ENCODE data around the gene TIGD4. TPM values are rescaled to one million over a fixed set of nuclear protein-coding genes. Genes with fewer than 3 reads are reported as not detected.

TIGD4 gene
- total RNA-seq, 1 experiment from 2014 or later, result 1.9 TPM

- TF ChIP-seq, protein P1, sequence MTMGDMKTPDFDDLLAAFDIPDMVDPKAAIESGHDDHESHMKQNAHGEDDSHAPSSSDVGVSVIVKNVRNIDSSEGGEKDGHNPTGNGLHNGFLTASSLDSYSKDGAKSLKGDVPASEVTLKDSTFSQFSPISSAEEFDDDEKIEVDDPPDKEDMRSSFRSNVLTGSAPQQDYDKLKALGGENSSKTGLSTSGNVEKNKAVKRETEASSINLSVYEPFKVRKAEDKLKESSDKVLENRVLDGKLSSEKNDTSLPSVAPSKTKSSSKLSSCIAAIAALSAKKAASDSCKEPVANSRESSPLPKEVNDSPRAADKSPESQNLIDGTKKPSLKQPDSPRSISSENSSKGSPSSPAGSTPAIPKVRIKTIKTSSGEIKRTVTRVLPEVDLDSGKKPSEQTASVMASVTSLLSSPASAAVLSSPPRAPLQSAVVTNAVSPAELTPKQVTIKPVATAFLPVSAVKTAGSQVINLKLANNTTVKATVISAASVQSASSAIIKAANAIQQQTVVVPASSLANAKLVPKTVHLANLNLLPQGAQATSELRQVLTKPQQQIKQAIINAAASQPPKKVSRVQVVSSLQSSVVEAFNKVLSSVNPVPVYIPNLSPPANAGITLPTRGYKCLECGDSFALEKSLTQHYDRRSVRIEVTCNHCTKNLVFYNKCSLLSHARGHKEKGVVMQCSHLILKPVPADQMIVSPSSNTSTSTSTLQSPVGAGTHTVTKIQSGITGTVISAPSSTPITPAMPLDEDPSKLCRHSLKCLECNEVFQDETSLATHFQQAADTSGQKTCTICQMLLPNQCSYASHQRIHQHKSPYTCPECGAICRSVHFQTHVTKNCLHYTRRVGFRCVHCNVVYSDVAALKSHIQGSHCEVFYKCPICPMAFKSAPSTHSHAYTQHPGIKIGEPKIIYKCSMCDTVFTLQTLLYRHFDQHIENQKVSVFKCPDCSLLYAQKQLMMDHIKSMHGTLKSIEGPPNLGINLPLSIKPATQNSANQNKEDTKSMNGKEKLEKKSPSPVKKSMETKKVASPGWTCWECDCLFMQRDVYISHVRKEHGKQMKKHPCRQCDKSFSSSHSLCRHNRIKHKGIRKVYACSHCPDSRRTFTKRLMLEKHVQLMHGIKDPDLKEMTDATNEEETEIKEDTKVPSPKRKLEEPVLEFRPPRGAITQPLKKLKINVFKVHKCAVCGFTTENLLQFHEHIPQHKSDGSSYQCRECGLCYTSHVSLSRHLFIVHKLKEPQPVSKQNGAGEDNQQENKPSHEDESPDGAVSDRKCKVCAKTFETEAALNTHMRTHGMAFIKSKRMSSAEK (CRISPR knock-in tag; IDR thresholded peaks at IDR 0.05; ENCODE audit: borderline replicate concordance), result no peak
Measured at GRCh38 chr4:152825336-152825735, 45.8 kb upstream of the TIGD4 start (continued).

GRCh38 chr4:152824561-152824960, 45.0 kb upstream of the TIGD4 start:
- Mint-ChIP-seq H3K9me3 (peaks cover 64% of the 10 kb centered on the region), H3K36me3 (peaks cover 23% of the 10 kb centered on the region), H3K4me1 (no peaks in the 10 kb centered on the region), H3K27ac (no peak overlapping the region), H3K4me3 (no peak overlapping the region), H3K27me3 (ENCODE audit: low read depth) (no peaks in the 10 kb centered on the region)
- ChIA-PET POLR2A (no interaction called here), CTCF (no interaction called here)
- ATAC-seq (no peak), DNase-seq (ENCODE audit: low spot score) (no peak)
- TF ChIP-seq PRRX2 (CRISPR knock-in tag; IDR thresholded peaks at IDR 0.05) (no peak), ATF2 (CRISPR knock-in tag; IDR thresholded peaks at IDR 0.05; ENCODE audit: borderline replicate concordance, low read depth) (no peak), IRF2 (CRISPR knock-in tag; IDR thresholded peaks at IDR 0.05; ENCODE audit: borderline replicate concordance, low read depth) (no peak), NFATC4 (CRISPR knock-in tag; IDR thresholded peaks at IDR 0.05) (no peak), ZNF317 (CRISPR knock-in tag; IDR thresholded peaks at IDR 0.05; ENCODE audit: borderline replicate concordance, low read depth) (no peak), ATF1 (CRISPR knock-in tag; IDR thresholded peaks at IDR 0.05) (no peak), ZNF425 (CRISPR knock-in tag; conservative IDR thresholded peaks at IDR 0.05) (no peak), NFYB (CRISPR knock-in tag; conservative IDR thresholded peaks at IDR 0.05; ENCODE audit: low read depth) (no peak), E2F1 (CRISPR knock-in tag; IDR thresholded peaks at IDR 0.05) (no peak), TCF7 (CRISPR knock-in tag; IDR thresholded peaks at IDR 0.05; ENCODE audit: low read depth) (no peak), JAZF1 (CRISPR knock-in tag; IDR thresholded peaks at IDR 0.05) (no peak), FOXK1 (CRISPR knock-in tag; IDR thresholded peaks at IDR 0.05) (no peak), ZSCAN18 (CRISPR knock-in tag; IDR thresholded peaks at IDR 0.05) (no peak), ATF6 (CRISPR knock-in tag; IDR thresholded peaks at IDR 0.05) (no peak), ZBTB43 (CRISPR knock-in tag; IDR thresholded peaks at IDR 0.05) (no peak), SOX15 (CRISPR knock-in tag; IDR thresholded peaks at IDR 0.05) (no peak)
- TF ChIP-seq, protein P2, sequence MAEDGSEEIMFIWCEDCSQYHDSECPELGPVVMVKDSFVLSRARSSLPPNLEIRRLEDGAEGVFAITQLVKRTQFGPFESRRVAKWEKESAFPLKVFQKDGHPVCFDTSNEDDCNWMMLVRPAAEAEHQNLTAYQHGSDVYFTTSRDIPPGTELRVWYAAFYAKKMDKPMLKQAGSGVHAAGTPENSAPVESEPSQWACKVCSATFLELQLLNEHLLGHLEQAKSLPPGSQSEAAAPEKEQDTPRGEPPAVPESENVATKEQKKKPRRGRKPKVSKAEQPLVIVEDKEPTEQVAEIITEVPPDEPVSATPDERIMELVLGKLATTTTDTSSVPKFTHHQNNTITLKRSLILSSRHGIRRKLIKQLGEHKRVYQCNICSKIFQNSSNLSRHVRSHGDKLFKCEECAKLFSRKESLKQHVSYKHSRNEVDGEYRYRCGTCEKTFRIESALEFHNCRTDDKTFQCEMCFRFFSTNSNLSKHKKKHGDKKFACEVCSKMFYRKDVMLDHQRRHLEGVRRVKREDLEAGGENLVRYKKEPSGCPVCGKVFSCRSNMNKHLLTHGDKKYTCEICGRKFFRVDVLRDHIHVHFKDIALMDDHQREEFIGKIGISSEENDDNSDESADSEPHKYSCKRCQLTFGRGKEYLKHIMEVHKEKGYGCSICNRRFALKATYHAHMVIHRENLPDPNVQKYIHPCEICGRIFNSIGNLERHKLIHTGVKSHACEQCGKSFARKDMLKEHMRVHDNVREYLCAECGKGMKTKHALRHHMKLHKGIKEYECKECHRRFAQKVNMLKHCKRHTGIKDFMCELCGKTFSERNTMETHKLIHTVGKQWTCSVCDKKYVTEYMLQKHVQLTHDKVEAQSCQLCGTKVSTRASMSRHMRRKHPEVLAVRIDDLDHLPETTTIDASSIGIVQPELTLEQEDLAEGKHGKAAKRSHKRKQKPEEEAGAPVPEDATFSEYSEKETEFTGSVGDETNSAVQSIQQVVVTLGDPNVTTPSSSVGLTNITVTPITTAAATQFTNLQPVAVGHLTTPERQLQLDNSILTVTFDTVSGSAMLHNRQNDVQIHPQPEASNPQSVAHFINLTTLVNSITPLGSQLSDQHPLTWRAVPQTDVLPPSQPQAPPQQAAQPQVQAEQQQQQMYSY (CRISPR knock-in tag; IDR thresholded peaks at IDR 0.05), result no peak
